Mucosa of descending colon (tissue), 3 donors: ENCODE data around the gene UBE2G1. TPM values are rescaled to one million over a fixed set of nuclear protein-coding genes. Genes with fewer than 3 reads are reported as not detected.

Experiments used
- ATAC-seq: fragments of 200-7000 bp; cut with Tn5 transposase; one replicate; pipeline ENCODE4 v1.9.1; 2020; ENCODE audit warnings: mild to moderate bottlenecking, moderate library complexity
- DNase-seq, 3 donors: peaks; one replicate each; pipeline ENCODE4 v3.0.0-alpha.2; 2020
- H3K36me3 ChIP-seq: fragments of 200-600 bp; one replicate; pipeline ENCODE4 v1.8.0; 2021; ENCODE audit warnings: low read depth, mild to moderate bottlenecking
- H3K4me1 ChIP-seq: fragments of 200-600 bp; one replicate; pipeline ENCODE4 v1.8.0; 2021; ENCODE audit warnings: low read depth, mild to moderate bottlenecking
- H3K4me3 ChIP-seq: fragments of 200-600 bp; one replicate; pipeline ENCODE4 v1.8.0; 2021; ENCODE audit warnings: mild to moderate bottlenecking
- H3K9me3 ChIP-seq: fragments of 200-600 bp; one replicate; pipeline ENCODE4 v1.8.0; 2021; ENCODE audit warnings: mild to moderate bottlenecking
- CTCF ChIP-seq: fragments of 200-600 bp; IDR thresholded peaks from one replicate; pipeline ENCODE4 v1.8.0; 2022; ENCODE audit warnings: antibody characterized with exemption, mild to moderate bottlenecking
- intact Hi-C, 2 donors: fragments of 100-400 bp; cut with DNase I in 1 of 2; cut with micrococcal nuclease in 1 of 2; formaldehyde crosslinking; loops; one replicate each; pipeline versions ENCODE4 v1.11.0 to v1.11.1; 2022; cut with DNase I, micrococcal nuclease
- total RNA-seq, 3 donors: library from RNA; stranded (reverse); fragmentation: NEBNext Ultra II Directional in 2 of 3; extraction: Animal tissue kit (Norgen Biotek cat#: 25700) in 2 of 3; gene quantifications; one replicate each; pipeline versions ENCODE4 v1.2.1 to v1.2.4, GENCODE V29; 2021 to 2023
- donor health status: DM: no; HTN: no; CAD: no; lungs with moderate emphysema.
- donor health status: DM: no; HTN: no; CAD: no.
- donor health status: DM: no; HTN: yes; CAD: no.

The UBE2G1 gene
- total RNA-seq, 3 donors from 2014 or later, result 51.9 to 103 (median 56.7) TPM

DNA sequence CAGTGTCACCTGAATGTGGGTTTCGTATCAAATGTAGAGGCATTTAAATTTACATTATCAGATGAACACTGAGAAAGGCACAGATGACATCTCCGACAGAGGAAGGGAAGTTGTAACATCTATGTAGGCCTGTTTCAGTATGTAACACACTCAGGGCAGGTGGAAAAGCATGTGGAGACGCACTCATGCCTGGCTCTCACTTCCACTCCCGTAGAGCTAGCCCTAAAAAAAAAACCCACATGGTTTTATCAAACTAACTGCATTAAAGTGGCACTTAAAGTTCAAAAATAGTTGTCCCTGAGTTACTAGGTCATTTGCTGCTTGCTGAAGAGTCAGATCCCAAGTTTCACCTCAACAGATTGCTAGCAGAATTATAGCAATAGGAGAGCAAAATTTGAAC lies 96.6 kb downstream of the UBE2G1 start:
- no peaks in the 10 kb centered on the region for H3K4me1 ChIP-seq
- intact Hi-C loops, result no loop called here
- H3K4me3 ChIP-seq, result no peak overlapping the region
- ATAC-seq, result no peak
- no peaks in the 10 kb centered on the region for H3K36me3 ChIP-seq
- DNase-seq, result no peak
- TF ChIP-seq CTCF, result no peak
- no peaks in the 10 kb centered on the region for H3K9me3 ChIP-seq

DNA sequence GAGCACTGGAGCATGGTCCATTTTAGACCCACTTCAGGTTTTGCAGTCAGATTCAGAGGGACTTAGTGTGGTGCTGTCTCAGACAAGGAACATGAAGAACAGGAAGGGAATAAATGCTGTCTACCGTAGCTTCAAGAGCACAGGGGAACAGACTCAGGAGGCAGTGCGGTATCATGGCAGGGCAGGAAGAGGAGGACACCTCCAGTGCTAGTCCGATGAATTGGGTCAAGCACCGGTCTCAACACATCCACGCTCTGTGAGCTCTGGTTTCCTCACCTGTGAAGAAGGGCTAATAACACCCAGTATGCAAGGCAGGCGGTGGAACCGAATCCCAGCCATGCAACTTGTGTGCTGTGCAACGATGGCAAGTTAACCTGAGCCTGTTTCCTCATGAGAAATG lies 99.1 kb downstream of the UBE2G1 start:
- Histone ChIP-seq H3K36me3 (no peaks in the 10 kb centered on the region), H3K9me3 (no peaks in the 10 kb centered on the region), H3K4me3 (no peak overlapping the region), H3K4me1 (peaks cover 12% of the 10 kb centered on the region)
- no peak for DNase-seq
- ATAC-seq, result no peak
- TF ChIP-seq CTCF, result no peak
- intact Hi-C loops, result no loop called here

GRCh38 chr17:4266550-4266949 lies 99.9 kb downstream of the UBE2G1 start:
- H3K9me3 ChIP-seq, result no peaks in the 10 kb centered on the region
- H3K36me3 ChIP-seq, result no peaks in the 10 kb centered on the region
- peaks cover 17% of the 10 kb centered on the region for H3K4me1 ChIP-seq
- intact Hi-C loops, result no loop called here
- DNase-seq (no peak), ATAC-seq (no peak)
- no peak overlapping the region for H3K4me3 ChIP-seq
- no peak for TF ChIP-seq CTCF

DNA sequence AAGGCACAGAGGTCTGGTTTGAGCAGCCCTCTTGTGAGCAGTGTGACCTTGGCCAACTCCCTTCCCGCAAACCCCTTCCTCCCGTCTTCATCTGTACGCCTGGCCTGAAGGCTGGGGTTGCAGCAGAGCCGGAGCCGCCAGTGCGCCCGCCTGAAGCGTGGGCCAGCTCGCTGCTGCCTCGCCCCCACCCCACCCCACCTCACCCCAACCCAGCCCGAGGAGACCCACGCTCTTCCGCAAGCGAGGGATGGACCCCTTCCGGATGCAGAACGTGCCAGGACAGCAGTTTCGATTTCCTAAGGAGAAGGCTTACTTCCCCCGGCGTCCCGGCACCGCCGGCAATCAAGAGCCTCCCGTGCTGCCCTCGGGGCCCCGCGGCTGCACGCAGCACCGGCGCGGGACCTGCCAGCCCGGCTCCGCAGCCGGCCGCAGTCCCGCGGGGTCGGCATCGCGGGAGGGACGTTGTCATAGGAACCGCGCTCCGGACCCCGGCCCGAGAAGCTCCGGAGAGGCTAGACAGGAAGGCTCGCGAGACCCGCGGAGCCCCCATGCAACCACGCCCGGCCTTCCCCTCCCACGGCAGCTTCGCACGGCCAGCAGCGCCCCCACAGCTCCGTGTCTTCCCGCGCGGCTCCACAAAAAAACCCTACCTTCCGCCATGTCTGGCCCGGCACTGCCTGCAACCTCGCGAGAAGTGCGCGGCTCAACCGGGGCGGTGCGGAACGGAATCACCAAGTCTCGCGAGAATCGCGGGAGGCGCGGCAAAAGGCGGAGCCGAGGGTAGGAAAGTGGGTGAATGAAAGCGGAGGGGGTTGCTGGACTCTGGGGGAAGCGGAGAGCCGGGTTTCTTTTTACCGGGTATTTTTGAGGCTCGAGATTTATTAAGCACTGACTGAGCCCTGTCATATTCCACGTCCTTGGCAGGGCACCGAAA lies 102.9 kb downstream of the UBE2G1 start, which contains the start of gene ANKFY1:
Gene ANKFY1, minus strand, starts transcription at position 698 of the 934 bp plus-strand sequence. Its CDS starts 38 bp downstream, at position 660.
- TF ChIP-seq CTCF, result no peak
- Histone ChIP-seq H3K9me3 (peaks cover 3% of the 10 kb centered on the region), H3K4me1 (peaks cover 17% of the 10 kb centered on the region), H3K4me3 (peak within 1 kb of the TSS; percentile 99), H3K36me3 (no peaks in the 10 kb centered on the region)
- DNase-seq (peak; percentile 97 to 99 (median 97)), ATAC-seq (peak; percentile 98)
- intact Hi-C loops, result no loop called here

DNA sequence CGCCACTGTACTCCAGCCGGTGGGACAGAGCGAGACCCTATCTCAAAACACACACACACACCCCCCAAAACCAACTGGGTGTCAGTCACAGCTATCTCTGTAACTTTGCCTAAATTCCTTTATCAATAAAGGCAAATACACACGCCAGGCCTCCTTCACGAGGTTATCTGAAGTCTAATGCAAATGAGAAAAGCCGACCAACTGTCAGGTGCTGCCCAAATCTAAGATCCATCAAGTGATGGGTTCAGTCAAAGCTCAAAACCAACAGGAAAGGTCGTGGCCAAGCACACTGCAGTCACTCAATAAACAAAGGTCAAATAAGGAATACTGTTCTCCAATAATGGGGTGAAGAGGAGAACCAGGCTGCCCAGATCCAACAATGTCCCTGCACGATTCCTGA lies 103.8 kb downstream of the UBE2G1 start:
- DNase-seq, result no peak
- Histone ChIP-seq H3K9me3 (peaks cover 3% of the 10 kb centered on the region), H3K4me1 (peaks cover 17% of the 10 kb centered on the region), H3K36me3 (no peaks in the 10 kb centered on the region), H3K4me3 (no peak overlapping the region)
- intact Hi-C loops, result no loop called here
- no peak for TF ChIP-seq CTCF
- ATAC-seq, result no peak
